ENCODE data around the gene ZNF638.

DNA sequence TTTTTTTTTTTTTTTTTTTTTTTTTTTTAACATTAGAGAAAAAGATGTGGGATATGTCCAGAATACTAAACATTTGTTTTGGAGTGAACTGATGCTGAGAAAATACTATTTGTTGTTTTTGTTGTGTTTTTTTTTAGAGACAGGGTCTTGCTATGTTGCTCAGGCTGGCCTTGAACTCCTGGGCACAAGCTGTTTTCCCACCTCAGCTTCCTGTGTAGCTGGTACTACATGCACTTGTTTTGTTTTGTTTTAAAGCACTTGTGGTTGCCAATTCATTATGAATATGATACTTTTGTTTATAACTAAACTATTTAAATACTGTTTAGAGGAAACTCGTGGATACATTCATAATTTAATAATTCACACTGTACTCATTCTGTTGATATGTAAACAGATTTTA lies 88.4 kb downstream of the ZNF638 start:
- TF ChIP-seq, protein P1, sequence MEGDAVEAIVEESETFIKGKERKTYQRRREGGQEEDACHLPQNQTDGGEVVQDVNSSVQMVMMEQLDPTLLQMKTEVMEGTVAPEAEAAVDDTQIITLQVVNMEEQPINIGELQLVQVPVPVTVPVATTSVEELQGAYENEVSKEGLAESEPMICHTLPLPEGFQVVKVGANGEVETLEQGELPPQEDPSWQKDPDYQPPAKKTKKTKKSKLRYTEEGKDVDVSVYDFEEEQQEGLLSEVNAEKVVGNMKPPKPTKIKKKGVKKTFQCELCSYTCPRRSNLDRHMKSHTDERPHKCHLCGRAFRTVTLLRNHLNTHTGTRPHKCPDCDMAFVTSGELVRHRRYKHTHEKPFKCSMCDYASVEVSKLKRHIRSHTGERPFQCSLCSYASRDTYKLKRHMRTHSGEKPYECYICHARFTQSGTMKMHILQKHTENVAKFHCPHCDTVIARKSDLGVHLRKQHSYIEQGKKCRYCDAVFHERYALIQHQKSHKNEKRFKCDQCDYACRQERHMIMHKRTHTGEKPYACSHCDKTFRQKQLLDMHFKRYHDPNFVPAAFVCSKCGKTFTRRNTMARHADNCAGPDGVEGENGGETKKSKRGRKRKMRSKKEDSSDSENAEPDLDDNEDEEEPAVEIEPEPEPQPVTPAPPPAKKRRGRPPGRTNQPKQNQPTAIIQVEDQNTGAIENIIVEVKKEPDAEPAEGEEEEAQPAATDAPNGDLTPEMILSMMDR (conservative IDR thresholded peaks at IDR 0.05; ENCODE audit: low read length) = no peak
- no peak for TF ChIP-seq EZH2phosphoT487 (IDR thresholded peaks at IDR 0.05; ENCODE audit: borderline replicate concordance)

Measured in Loucy (cell line).